NT2/D1 (cell line): ENCODE measurements around the gene LRRC27.

Experiments used
- SUZ12 ChIP-seq: IDR thresholded peaks from 2 replicates; pipeline ENCODE4 v1.6.1; 2011; ENCODE audit not compliant: insufficient read length, insufficient read depth; ENCODE audit errors: extremely low read depth
- YY1 ChIP-seq: IDR thresholded peaks from 2 replicates; pipeline ENCODE4 v1.6.1; 2011; ENCODE audit not compliant: insufficient read length, insufficient read depth
- ZNF274 ChIP-seq: IDR thresholded peaks from 2 replicates; pipeline ENCODE4 v1.6.1; 2011; ENCODE audit warnings: mild to moderate bottlenecking, low read depth, low read length

GRCh38 chr10:132396494-132397035 is 64.6 kb downstream of the LRRC27 start:
- TF ChIP-seq SUZ12 (no peak), YY1 (no peak), ZNF274 (no peak)
